ENCODE data around the gene SH3RF3.

- TF ChIP-seq EZH2 (IDR thresholded peaks at IDR 0.05; ENCODE audit: low read length, missing control alignments), result no peak
- TF ChIP-seq, protein P1, sequence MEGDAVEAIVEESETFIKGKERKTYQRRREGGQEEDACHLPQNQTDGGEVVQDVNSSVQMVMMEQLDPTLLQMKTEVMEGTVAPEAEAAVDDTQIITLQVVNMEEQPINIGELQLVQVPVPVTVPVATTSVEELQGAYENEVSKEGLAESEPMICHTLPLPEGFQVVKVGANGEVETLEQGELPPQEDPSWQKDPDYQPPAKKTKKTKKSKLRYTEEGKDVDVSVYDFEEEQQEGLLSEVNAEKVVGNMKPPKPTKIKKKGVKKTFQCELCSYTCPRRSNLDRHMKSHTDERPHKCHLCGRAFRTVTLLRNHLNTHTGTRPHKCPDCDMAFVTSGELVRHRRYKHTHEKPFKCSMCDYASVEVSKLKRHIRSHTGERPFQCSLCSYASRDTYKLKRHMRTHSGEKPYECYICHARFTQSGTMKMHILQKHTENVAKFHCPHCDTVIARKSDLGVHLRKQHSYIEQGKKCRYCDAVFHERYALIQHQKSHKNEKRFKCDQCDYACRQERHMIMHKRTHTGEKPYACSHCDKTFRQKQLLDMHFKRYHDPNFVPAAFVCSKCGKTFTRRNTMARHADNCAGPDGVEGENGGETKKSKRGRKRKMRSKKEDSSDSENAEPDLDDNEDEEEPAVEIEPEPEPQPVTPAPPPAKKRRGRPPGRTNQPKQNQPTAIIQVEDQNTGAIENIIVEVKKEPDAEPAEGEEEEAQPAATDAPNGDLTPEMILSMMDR (conservative IDR thresholded peaks at IDR 0.05 in 1 of 2, IDR thresholded peaks at IDR 0.05 in 1 of 2; ENCODE audit: low read depth in 1 of 2, low read length in 2 of 2), result no peak
These were observed 50.0 kb downstream of the SH3RF3 start for GRCh38 chr2:109178968-109179367.

Data from fibroblast of lung (primary cell).